K562 (cell line): Measurements from ENCODE around the gene CALML3. TPM values are rescaled to one million over a fixed set of nuclear protein-coding genes. Genes with fewer than 3 reads are reported as not detected.

ENCODE experiments used
- CBX5 ChIP-seq: IDR thresholded peaks from 2 replicates; pipeline ENCODE4 v1.6.1; 2014; ENCODE audit warnings: low read depth, borderline replicate concordance
- COPS2 ChIP-seq: fragments of 450-650 bp; conservative IDR thresholded peaks from 2 replicates; pipeline ENCODE4 v1.6.1; 2016; ENCODE audit warnings: mild to moderate bottlenecking, moderate library complexity
- E2F3 ChIP-seq: fragments of 250-450 bp; sonication (Bioruptor Pico); IDR thresholded peaks from 2 replicates; pipeline ENCODE4 v1.4.0; 2020; ENCODE audit warnings: mild to moderate bottlenecking
- EHMT2 ChIP-seq: fragments of 450-650 bp; IDR thresholded peaks from 2 replicates; pipeline ENCODE4 v1.6.1; 2018; ENCODE audit warnings: antibody characterized with exemption
- ETS2 ChIP-seq: IDR thresholded peaks from 2 replicates; pipeline ENCODE4 v1.6.1; 2016; ENCODE audit warnings: borderline replicate concordance, missing genetic modification characterization, mild to moderate bottlenecking, moderate library complexity, missing compliant biosample characterization; ENCODE audit not compliant: poor library complexity, severe bottlenecking
- HEY1 ChIP-seq: fragments of 250-450 bp; sonication (Bioruptor Pico); IDR thresholded peaks from 2 replicates; pipeline ENCODE4 v1.5.0; 2020; ENCODE audit warnings: mild to moderate bottlenecking, moderate library complexity, borderline replicate concordance
- KLF13 ChIP-seq: fragments of 450-650 bp; IDR thresholded peaks from 2 replicates; pipeline ENCODE4 v1.6.1; 2016; ENCODE audit warnings: missing genetic modification characterization, low read depth, mild to moderate bottlenecking, missing compliant biosample characterization, moderate library complexity, borderline replicate concordance
- KLF6 ChIP-seq: fragments of 250-450 bp; sonication (Bioruptor Pico); IDR thresholded peaks from 2 replicates; pipeline ENCODE4 v1.4.0; 2020; ENCODE audit warnings: mild to moderate bottlenecking, moderate library complexity, borderline replicate concordance
- NFIC ChIP-seq: fragments of 450-650 bp; IDR thresholded peaks from 2 replicates; pipeline ENCODE4 v1.6.1; 2017; ENCODE audit warnings: mild to moderate bottlenecking, inconsistent platforms
- PTTG1 ChIP-seq: fragments of 450-650 bp; IDR thresholded peaks from 2 replicates; pipeline ENCODE4 v1.6.1; 2016; ENCODE audit warnings: low read depth, mild to moderate bottlenecking, missing genetic modification characterization, missing compliant biosample characterization
- RBFOX2 ChIP-seq: fragments of 200-400 bp; formaldehyde crosslinking; IDR thresholded peaks from 2 replicates; pipeline ENCODE4 v1.6.1; 2017; ENCODE audit warnings: low read depth, mild to moderate bottlenecking, low read length, moderate library complexity
- TRIM25 ChIP-seq: fragments of 450-650 bp; IDR thresholded peaks from 2 replicates; pipeline ENCODE4 v1.7.0; 2016; ENCODE audit warnings: borderline replicate concordance
- ZBTB7A ChIP-seq: IDR thresholded peaks from 2 replicates; pipeline ENCODE4 v1.6.1; 2011; ENCODE audit warnings: low read depth, mild to moderate bottlenecking, low read length, moderate library complexity, borderline replicate concordance; ENCODE audit not compliant: control insufficient read depth
- ZC3H4 ChIP-seq: sonication (generic); formaldehyde crosslinking; IDR thresholded peaks from 2 replicates; pipeline ENCODE4 v1.9.0; 2021; ENCODE audit warnings: missing genetic modification reagents, borderline replicate concordance
- ZEB2 ChIP-seq: fragments of 450-650 bp; IDR thresholded peaks from 2 replicates; pipeline ENCODE4 v1.6.1; 2016
- ZNF239 ChIP-seq: fragments of 250-450 bp; sonication (Bioruptor Pico); IDR thresholded peaks from 2 replicates; pipeline ENCODE4 v1.4.0; 2020; ENCODE audit warnings: mild to moderate bottlenecking
- ZNF75A ChIP-seq: fragments of 450-650 bp; formaldehyde crosslinking; IDR thresholded peaks from 2 replicates; pipeline ENCODE4 v1.4.0; 2020; ENCODE audit warnings: mild to moderate bottlenecking
- polyA plus RNA-seq, 8 experiments: library from polyadenylated mRNA; depleted of rRNA in 4 of 8; stranded (reverse) in 5 of 8; unstranded in 3 of 8; fragments of >200 nt; fragmentation: Nextera tagmentation in 2 of 8; fragmentation: Illumina TruSeq in 1 of 8; extraction: Ambion mirVana in 2 of 8; extraction: Trizol in 1 of 8; gene quantifications; 2 replicates each; pipeline versions ENCODE4 v1.2.1 to v1.2.3, GENCODE V29; 2011 to 2014; ENCODE audit warnings: inconsistent platforms in 1 of 8, missing spikeins in 1 of 8
- total RNA-seq, 7 experiments: library from RNA; depleted of rRNA in 6 of 7; stranded (reverse); fragments of >200 nt in 6 of 7; fragmentation: Illumina TruSeq in 2 of 7; extraction: Trizol in 2 of 7; gene quantifications; 2 replicates each; pipeline versions ENCODE4 v1.2.1 to v1.2.3, GENCODE V29; 2011 to 2021; ENCODE audit warnings: low replicate concordance in 1 of 7
- TF ChIP-seq, protein P1 (sequence below): sonication (generic); formaldehyde crosslinking; IDR thresholded peaks from 2 replicates; pipeline ENCODE4 v1.8.0; 2022; ENCODE audit warnings: mild to moderate bottlenecking, missing genetic modification reagents, borderline replicate concordance
- TF ChIP-seq, protein P2 (sequence below): fragments of 150-350 bp; IDR thresholded peaks from 2 replicates; pipeline ENCODE4 v1.6.1; 2014; ENCODE audit warnings: low read depth, mild to moderate bottlenecking, low read length, borderline replicate concordance
- TF ChIP-seq, protein P3 (sequence below): sonication (generic); formaldehyde crosslinking; IDR thresholded peaks from 2 replicates; pipeline ENCODE4 v1.8.1; 2023; ENCODE audit warnings: mild to moderate bottlenecking, missing genetic modification reagents

Gene CALML3
- total and polyA plus RNA-seq, 9 of the 15 experiments (the other 6 are each of a cell fraction or from before 2014, with no cell fraction given) = not detected

- TF ChIP-seq HEY1 (no peak), TRIM25 (no peak), NFIC (no peak), ZBTB7A (no peak), ZC3H4 (CRISPR knock-in tag) (no peak), KLF6 (CRISPR knock-in tag) (no peak), PTTG1 (tag) (no peak), RBFOX2 (no peak), ZNF239 (no peak), ZEB2 (no peak), ZNF75A (CRISPR knock-in tag) (no peak), EHMT2 (0 out of 2 replicates have a peak, but pooled peaks have one; percentile 11), COPS2 (no peak), KLF13 (tag) (no peak), E2F3 (CRISPR knock-in tag) (no peak), CBX5 (peak; percentile 83), ETS2 (tag) (no peak)
- TF ChIP-seq, protein P1, sequence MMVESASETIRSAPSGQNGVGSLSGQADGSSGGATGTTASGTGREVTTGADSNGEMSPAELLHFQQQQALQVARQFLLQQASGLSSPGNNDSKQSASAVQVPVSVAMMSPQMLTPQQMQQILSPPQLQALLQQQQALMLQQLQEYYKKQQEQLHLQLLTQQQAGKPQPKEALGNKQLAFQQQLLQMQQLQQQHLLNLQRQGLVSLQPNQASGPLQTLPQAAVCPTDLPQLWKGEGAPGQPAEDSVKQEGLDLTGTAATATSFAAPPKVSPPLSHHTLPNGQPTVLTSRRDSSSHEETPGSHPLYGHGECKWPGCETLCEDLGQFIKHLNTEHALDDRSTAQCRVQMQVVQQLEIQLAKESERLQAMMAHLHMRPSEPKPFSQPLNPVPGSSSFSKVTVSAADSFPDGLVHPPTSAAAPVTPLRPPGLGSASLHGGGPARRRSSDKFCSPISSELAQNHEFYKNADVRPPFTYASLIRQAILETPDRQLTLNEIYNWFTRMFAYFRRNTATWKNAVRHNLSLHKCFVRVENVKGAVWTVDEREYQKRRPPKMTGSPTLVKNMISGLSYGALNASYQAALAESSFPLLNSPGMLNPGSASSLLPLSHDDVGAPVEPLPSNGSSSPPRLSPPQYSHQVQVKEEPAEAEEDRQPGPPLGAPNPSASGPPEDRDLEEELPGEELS = no peak
- TF ChIP-seq, protein P2, sequence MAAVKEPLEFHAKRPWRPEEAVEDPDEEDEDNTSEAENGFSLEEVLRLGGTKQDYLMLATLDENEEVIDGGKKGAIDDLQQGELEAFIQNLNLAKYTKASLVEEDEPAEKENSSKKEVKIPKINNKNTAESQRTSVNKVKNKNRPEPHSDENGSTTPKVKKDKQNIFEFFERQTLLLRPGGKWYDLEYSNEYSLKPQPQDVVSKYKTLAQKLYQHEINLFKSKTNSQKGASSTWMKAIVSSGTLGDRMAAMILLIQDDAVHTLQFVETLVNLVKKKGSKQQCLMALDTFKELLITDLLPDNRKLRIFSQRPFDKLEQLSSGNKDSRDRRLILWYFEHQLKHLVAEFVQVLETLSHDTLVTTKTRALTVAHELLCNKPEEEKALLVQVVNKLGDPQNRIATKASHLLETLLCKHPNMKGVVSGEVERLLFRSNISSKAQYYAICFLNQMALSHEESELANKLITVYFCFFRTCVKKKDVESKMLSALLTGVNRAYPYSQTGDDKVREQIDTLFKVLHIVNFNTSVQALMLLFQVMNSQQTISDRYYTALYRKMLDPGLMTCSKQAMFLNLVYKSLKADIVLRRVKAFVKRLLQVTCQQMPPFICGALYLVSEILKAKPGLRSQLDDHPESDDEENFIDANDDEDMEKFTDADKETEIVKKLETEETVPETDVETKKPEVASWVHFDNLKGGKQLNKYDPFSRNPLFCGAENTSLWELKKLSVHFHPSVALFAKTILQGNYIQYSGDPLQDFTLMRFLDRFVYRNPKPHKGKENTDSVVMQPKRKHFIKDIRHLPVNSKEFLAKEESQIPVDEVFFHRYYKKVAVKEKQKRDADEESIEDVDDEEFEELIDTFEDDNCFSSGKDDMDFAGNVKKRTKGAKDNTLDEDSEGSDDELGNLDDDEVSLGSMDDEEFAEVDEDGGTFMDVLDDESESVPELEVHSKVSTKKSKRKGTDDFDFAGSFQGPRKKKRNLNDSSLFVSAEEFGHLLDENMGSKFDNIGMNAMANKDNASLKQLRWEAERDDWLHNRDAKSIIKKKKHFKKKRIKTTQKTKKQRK = peak; percentile 35; the same call in 1 of the 2 replicates
- TF ChIP-seq, protein P3, sequence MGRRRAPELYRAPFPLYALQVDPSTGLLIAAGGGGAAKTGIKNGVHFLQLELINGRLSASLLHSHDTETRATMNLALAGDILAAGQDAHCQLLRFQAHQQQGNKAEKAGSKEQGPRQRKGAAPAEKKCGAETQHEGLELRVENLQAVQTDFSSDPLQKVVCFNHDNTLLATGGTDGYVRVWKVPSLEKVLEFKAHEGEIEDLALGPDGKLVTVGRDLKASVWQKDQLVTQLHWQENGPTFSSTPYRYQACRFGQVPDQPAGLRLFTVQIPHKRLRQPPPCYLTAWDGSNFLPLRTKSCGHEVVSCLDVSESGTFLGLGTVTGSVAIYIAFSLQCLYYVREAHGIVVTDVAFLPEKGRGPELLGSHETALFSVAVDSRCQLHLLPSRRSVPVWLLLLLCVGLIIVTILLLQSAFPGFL (CRISPR knock-in tag) = no peak
Observed at GRCh38 chr10:5519054-5519453, 5.7 kb upstream of the CALML3 start (continued).
